HG03571 (cell line): ENCODE measurements around the gene PLCZ1.

Experiments
- ATAC-seq: cut with Tn5 transposase; IDR thresholded peaks from one replicate; pipeline ENCODE4 v1.9.1; 2021; ENCODE audit not compliant: unreplicated experiment

The PLCZ1 gene

DNA sequence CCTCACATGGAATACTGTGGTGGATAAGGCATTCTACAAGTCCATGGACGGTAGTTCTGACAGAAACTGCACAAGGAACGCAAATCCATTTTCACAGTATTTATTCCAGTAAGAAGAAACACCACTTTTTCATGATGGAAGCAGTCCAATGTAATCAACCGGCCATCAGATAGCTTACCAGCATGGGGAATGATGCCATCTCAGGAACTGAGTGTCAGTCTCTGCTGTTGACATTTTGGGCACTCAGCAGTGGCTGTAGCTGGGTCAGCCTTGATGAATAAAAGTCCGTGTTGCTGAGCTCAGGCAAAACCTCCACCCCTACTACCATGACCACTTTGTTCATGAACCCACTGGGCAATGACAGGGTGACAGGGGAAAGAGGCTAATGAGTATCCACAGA lies 103.4 kb downstream of the PLCZ1 start:
- ATAC-seq: no peak
